PFSK-1 (cell line): ENCODE results near the gene LEP.

ENCODE experiments used
- FOXP2 ChIP-seq: optimal IDR thresholded peaks from 2 replicates; pipeline ENCODE3; 2011; ENCODE audit warnings: borderline replicate concordance, control low read depth, inconsistent platforms; ENCODE audit not compliant: insufficient read depth; ENCODE audit errors: extremely low read length, extremely low read depth
- POLR2AphosphoS5 ChIP-seq: IDR thresholded peaks from 2 replicates; pipeline ENCODE4 v1.6.1; 2012; ENCODE audit warnings: low read depth, mild to moderate bottlenecking, control low read depth, low read length, moderate library complexity
- REST ChIP-seq, 2 experiments: IDR thresholded peaks; 2 replicates each; pipeline versions ENCODE4 v1.6.1 to v1.8.0; 2011 to 2012; ENCODE audit warnings: low read depth in 2 of 2, low read length in 2 of 2, control low read depth in 1 of 2, inconsistent platforms in 1 of 2, mild to moderate bottlenecking in 1 of 2, moderate library complexity in 1 of 2; ENCODE audit not compliant: insufficient read depth in 1 of 2
- SIN3A ChIP-seq: IDR thresholded peaks from 2 replicates; pipeline ENCODE4 v1.6.1; 2012; ENCODE audit warnings: mild to moderate bottlenecking, low read length, moderate library complexity, borderline replicate concordance; ENCODE audit not compliant: insufficient read depth
- TAF1 ChIP-seq: IDR thresholded peaks from 2 replicates; pipeline ENCODE4 v1.6.1; 2012; ENCODE audit warnings: low read length, control low read depth, borderline replicate concordance; ENCODE audit not compliant: insufficient read depth

The LEP gene

DNA sequence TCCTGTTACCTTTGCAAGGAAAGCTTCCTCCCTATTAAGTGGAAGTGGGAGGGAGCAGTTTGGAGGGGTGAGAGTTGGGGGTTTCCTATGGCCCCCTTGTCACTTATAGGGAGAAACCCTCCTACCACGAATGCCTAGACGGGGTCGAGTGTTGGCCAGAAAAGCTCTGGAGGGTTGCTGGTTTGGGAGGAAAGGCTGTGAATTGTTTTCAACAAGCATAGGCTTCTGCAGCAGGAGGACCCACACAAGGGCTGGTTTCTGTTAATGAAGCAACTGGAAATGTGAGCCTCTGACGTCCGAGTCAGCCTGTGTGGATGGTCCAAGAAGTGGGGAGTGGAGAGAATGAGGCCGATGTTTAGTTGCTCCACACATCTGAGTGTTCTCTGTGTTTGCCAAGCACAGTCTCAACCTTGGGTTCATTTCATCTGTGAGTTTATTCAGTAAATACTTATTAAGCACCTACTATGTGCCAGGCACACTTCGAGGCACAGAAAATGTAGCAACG is 37.3 kb upstream of the LEP start:
- TF ChIP-seq SIN3A (no peak), FOXP2 (no peak), TAF1 (no peak), REST (IDR thresholded peaks at IDR 0.05; ENCODE audit: insufficient read depth in 1 of 2, low read depth in 2 of 2, low read length in 2 of 2) (no peak), POLR2AphosphoS5 (no peak)

- TF ChIP-seq REST (IDR thresholded peaks at IDR 0.05; ENCODE audit: insufficient read depth in 1 of 2, low read depth in 2 of 2, low read length in 2 of 2): no peak
- TF ChIP-seq POLR2AphosphoS5: no peak
- TF ChIP-seq SIN3A: no peak
- TF ChIP-seq FOXP2: no peak
- TF ChIP-seq TAF1: no peak
Measured at GRCh38 chr7:128204455-128204854, 36.6 kb upstream of the LEP start.

- TF ChIP-seq POLR2AphosphoS5 (no peak), REST (IDR thresholded peaks at IDR 0.05; ENCODE audit: insufficient read depth in 1 of 2, low read depth in 2 of 2, low read length in 2 of 2) (no peak)
Measured at GRCh38 chr7:128205068-128205467, 36.0 kb upstream of the LEP start.

GRCh38 chr7:128206017-128206746 is 34.9 kb upstream of the LEP start:
- no peak for TF ChIP-seq REST (IDR thresholded peaks at IDR 0.05; ENCODE audit: insufficient read depth in 1 of 2, low read depth in 2 of 2, low read length in 2 of 2)
- TF ChIP-seq TAF1: no peak
- TF ChIP-seq POLR2AphosphoS5: no peak
- no peak for TF ChIP-seq FOXP2
- no peak for TF ChIP-seq SIN3A
